Endothelial cell (in vitro differentiated cells): ENCODE results near the gene BASP1. TPM values are rescaled to one million over a fixed set of nuclear protein-coding genes. Genes with fewer than 3 reads are reported as not detected.

Experiments used
- DNase-seq: peaks from one replicate; pipeline ENCODE4 v3.0.0; 2021; ENCODE audit warnings: low spot score
- H3K27ac Mint-ChIP-seq: one replicate; pipeline ENCODE4 v1.8.0; 2021; ENCODE audit warnings: mixed read lengths, inconsistent platforms; ENCODE audit not compliant: unreplicated experiment
- H3K27me3 Mint-ChIP-seq: one replicate; pipeline ENCODE4 v1.8.0; 2021; ENCODE audit warnings: mild to moderate bottlenecking, moderate library complexity, mixed read lengths, inconsistent platforms; ENCODE audit not compliant: unreplicated experiment
- H3K36me3 Mint-ChIP-seq: one replicate; pipeline ENCODE4 v1.8.0; 2021; ENCODE audit warnings: mild to moderate bottlenecking, low read depth, mixed read lengths, inconsistent platforms; ENCODE audit not compliant: unreplicated experiment
- H3K4me1 Mint-ChIP-seq: one replicate; pipeline ENCODE4 v1.8.0; 2021; ENCODE audit warnings: mild to moderate bottlenecking, mixed read lengths, inconsistent platforms; ENCODE audit not compliant: unreplicated experiment
- H3K4me3 Mint-ChIP-seq: one replicate; pipeline ENCODE4 v1.8.0; 2021; ENCODE audit warnings: mild to moderate bottlenecking, mixed read lengths, inconsistent platforms; ENCODE audit not compliant: unreplicated experiment
- H3K9me3 Mint-ChIP-seq: one replicate; pipeline ENCODE4 v1.8.0; 2021; ENCODE audit warnings: mixed read lengths, inconsistent platforms; ENCODE audit not compliant: unreplicated experiment
- CTCF ChIP-seq: fragments of 200-600 bp; sonication (generic); IDR thresholded peaks from one replicate; pipeline ENCODE4 v1.5.0; 2021; ENCODE audit warnings: antibody characterized with exemption; ENCODE audit not compliant: unreplicated experiment
- total RNA-seq: library from RNA; stranded (reverse); fragmentation: NEBNext Ultra II Directional; extraction: Animal tissue kit (Norgen Biotek cat#: 25700); gene quantifications from one replicate; pipeline ENCODE4 v1.2.1, GENCODE V29; 2021; ENCODE audit not compliant: unreplicated experiment

The BASP1 gene
- total RNA-seq, 1 donor from 2014 or later: 95.2 TPM

- Mint-ChIP-seq H3K36me3 (no peaks in the 10 kb centered on the region), H3K4me1 (no peaks in the 10 kb centered on the region), H3K9me3 (peaks cover under 1% of the 10 kb centered on the region), H3K27ac (no peak overlapping the region), H3K4me3 (no peak overlapping the region), H3K27me3 (no peaks in the 10 kb centered on the region)
- peak; percentile 14 for DNase-seq
- TF ChIP-seq CTCF: peak; percentile 69
Observed at GRCh38 chr5:17203329-17204132, 13.9 kb upstream of the BASP1 start.

- H3K9me3 Mint-ChIP-seq: no peaks in the 10 kb centered on the region
- H3K4me3 Mint-ChIP-seq: no peak overlapping the region
- no peaks in the 10 kb centered on the region for H3K4me1 Mint-ChIP-seq
- DNase-seq: no peak
- no peaks in the 10 kb centered on the region for H3K36me3 Mint-ChIP-seq
- TF ChIP-seq CTCF: no peak
- H3K27ac Mint-ChIP-seq: no peak overlapping the region
- H3K27me3 Mint-ChIP-seq: no peaks in the 10 kb centered on the region
Observed at GRCh38 chr5:17204133-17204489, 13.3 kb upstream of the BASP1 start.

DNA sequence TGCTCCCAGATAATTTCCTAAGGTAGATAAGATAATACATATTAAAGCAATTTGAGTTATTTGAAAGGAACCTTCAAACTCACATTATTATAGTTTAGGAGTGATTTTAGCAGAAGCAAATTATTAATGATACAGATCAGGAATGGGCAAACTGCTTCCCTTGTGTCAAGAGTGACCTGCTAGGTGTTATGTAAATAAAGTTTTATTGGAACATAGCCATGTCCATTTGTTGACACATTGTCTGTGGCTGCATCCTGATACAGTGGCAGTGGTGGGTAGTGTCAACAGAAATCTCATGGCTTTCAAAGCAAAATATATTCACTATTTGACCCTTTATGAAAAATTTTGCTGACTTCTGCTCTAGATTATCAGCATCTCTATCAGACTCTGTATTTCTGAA, 11.4 kb upstream of the BASP1 start:
- no peak for TF ChIP-seq CTCF

GRCh38 chr5:17212191-17212590, 5.2 kb upstream of the BASP1 start:
- DNase-seq: no peak
- Mint-ChIP-seq H3K9me3 (no peaks in the 10 kb centered on the region), H3K4me3 (no peak overlapping the region), H3K27ac (no peak overlapping the region), H3K27me3 (peaks cover 7% of the 10 kb centered on the region), H3K36me3 (no peaks in the 10 kb centered on the region), H3K4me1 (peaks cover 4% of the 10 kb centered on the region)
- no peak for TF ChIP-seq CTCF

More for the DNA sequence above, 11.4 kb upstream of the BASP1 start:
- no peaks in the 10 kb centered on the region for H3K4me1 Mint-ChIP-seq
- H3K27ac Mint-ChIP-seq: no peak overlapping the region
- H3K4me3 Mint-ChIP-seq: no peak overlapping the region
- H3K9me3 Mint-ChIP-seq: no peaks in the 10 kb centered on the region
- DNase-seq: no peak
- H3K36me3 Mint-ChIP-seq: no peaks in the 10 kb centered on the region
- H3K27me3 Mint-ChIP-seq: no peaks in the 10 kb centered on the region

GRCh38 chr5:17212996-17213395, 4.4 kb upstream of the BASP1 start:
- Mint-ChIP-seq H3K4me3 (no peak overlapping the region), H3K9me3 (no peaks in the 10 kb centered on the region), H3K4me1 (peaks cover 4% of the 10 kb centered on the region), H3K27ac (no peak overlapping the region), H3K27me3 (peaks cover 7% of the 10 kb centered on the region), H3K36me3 (no peaks in the 10 kb centered on the region)
- DNase-seq: no peak
- TF ChIP-seq CTCF: no peak
